NCI-H524 (cell line): ENCODE data around the gene TAS2R20.
"Not testable (repeated sequence)": the region's sequence is repeated elsewhere in the genome, so short reads cannot be mapped to it uniquely, and the experiment has no call there.

Experiments used
- DNase-seq, 2 experiments: peaks; one replicate each; lab custom pipeline; 2025; lab: John Stamatoyannopoulos, UW

TAS2R20 gene, protein sequence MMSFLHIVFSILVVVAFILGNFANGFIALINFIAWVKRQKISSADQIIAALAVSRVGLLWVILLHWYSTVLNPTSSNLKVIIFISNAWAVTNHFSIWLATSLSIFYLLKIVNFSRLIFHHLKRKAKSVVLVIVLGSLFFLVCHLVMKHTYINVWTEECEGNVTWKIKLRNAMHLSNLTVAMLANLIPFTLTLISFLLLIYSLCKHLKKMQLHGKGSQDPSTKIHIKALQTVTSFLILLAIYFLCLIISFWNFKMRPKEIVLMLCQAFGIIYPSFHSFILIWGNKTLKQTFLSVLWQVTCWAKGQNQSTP

DNA sequence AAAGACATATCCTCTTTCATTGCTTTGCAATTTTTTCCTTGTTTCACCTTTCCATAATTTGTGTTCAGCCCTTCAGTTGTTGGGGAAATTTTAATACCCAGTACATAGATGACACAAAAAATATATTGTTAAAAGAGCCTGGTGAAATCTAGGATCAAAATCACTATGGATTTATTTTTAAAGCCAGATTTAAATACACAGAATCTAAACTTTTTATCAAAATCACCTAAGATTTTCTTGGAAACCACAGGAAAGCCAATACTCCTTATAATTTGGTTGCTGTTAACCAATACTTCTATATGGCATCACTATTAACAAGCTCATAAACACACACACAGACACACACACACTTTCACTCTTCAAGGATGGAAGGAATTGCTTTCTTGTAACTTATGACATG is at the start of gene TAS2R20:
Gene TAS2R20 (minus strand): TSS at position 101 of the 400 bp plus-strand sequence. CDS start 429 bp downstream, outside the sequence.
- DNase-seq, result no peak

DNA sequence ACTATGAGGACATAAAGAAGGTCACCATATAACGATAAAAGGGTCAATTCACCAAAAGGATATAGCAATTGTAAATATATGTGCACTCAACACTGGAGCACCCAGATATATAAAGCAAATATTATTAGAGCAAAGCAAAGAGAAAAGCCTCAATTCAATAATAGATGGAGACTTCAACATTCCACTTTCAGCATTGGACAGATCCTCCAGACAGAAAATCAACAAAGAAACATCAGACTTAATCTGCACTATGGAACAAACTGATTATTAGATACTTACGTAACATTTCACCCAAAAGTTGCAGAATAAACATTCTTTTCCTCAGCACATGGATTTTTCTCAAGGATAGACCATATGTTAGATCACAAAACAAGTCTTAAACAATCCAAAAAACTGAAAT is 43.3 kb upstream of the TAS2R20 start:
- not testable (repeated sequence) for DNase-seq

DNA sequence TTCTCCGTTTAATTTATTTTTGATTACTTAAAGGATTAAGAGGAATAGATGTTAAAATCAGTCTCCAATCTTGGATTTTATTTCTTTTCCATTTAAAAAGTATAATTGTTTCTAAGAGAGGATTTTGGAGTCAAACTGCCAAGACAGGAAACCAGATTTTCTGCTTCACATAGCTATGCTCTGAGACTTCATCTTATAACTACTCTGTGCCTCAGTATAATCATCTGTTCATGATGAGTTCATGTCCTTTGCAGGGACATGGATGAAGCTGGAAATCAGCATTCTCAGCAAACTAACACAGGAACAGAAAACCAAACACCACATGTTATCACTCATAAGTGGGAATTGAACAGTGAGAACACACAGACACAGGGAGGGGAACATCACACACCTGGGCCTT is 42.1 kb upstream of the TAS2R20 start:
- DNase-seq, result no peak

DNA sequence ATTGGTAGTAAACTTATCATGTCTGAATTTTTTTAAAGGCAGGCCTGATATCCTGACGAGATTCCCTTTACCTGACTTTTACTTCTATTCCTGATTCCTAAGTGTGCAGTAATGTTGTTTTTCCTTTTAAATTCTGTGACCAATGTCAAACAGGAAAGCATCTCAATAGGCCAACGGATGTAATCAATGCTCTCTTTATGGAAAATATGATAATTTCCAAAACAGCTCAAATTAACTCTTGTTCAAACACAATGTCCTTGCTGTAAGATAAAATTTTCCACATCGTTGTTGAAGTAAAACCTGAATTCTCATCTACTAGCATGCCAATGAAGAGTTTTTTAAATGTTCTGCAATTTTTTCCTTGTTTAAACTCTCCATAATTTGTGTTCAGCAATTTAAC is 41.1 kb upstream of the TAS2R20 start:
- no peak for DNase-seq

DNA sequence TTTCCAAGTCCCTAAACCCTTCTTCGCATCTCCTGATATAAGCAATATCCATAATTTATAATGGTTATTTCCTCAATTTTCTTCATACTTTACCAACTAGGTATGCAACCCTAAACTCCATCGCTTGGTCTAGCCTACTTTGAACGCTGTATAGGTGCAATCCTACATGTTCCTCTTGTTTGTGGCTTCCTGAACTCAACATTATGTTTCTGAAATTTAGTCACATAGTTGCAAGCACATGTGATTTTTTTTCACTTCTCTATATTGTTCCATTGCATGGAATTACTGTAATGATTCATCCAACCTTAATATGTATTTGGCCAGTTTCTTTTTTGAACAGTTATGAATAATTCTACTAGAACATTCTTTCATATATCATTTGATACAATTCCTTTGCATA is 35.9 kb upstream of the TAS2R20 start:
- DNase-seq, result not testable (repeated sequence)

DNA sequence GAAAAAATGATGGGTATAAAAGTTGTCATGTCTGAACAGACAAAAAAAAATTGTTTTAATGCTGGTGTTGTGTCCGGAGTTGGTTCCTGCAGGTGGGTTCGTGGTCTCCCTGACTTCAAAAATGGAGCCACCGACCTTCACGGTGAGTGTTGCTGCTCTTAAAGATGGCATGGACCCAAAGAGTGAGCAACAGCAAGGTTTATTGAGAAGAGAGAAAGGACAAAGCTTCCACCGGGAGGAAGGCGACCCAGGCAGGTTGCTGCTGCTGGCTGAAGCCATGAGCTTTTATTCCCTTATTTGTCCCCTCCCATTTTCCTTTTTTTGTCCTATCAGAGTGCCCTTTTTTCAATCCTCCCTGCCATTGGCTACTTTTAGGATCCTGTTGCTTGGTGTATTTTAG is 33.2 kb upstream of the TAS2R20 start, which contains the start of gene TAS2R31:
Gene TAS2R31 (minus strand): TSS at position 101 of the 400 bp plus-strand sequence. CDS start 72 bp downstream, at position 29.
- no peak for DNase-seq

DNA sequence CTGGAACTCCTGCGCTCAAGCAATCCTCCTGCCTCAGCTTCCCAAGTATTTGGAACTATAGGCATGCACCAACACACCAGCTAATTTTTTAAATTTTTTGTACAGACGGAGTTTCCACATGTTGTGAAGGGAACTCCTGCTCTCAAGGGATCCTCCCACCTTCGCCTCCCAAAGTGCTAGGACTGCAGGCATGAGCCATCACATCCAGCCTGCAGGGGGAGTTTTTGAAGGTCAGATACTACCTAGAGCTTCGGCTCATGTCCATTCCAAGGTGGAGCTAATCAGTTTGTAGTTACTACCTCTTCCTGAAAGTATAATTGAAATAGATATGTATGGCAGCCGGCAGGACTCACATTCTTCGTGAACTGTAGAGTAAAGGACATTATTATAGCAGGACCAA is 28.0 kb upstream of the TAS2R20 start:
- DNase-seq, result no peak

DNA sequence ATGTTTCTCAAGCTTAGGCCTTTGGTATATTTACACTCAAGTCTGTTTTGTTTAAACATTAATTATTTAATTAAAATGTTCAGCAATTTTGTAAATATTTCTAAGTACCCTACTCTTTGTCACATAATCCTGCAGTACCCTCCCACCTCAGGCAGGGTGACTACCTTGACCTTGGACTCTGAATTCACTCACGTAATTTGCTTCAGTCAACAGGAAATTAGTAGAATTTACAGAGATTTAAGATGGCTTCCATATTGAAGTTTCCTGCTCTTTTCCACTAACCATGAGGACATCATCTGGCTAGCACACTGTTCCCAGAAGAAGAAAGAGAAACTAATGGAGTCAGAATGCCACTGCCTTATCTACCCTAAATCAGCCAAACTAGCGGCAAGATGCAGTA is 25.3 kb upstream of the TAS2R20 start:
- DNase-seq, result no peak

DNA sequence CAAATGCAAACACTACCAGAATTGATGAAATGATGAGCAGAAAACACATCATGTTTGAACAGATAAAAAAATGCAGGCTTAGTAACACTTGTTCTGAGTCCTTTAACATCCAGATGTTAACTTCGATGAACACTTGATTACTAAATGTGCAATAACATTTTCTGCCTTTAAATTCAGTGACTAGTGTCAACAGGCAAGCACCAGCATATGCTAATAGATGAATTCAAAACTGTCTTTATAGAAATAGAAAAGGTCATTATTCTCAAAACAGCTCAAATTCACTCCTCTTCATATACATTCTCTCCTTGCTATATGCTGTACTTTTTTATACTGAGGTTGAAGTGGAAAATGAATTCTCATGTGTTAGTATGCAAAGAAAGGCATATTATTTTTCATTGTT is 24.4 kb upstream of the TAS2R20 start, which contains the start of gene TAS2R19:
Gene TAS2R19 (minus strand): TSS at position 101 of the 400 bp plus-strand sequence. CDS start 49 bp downstream, at position 52.
- DNase-seq, result no peak

DNA sequence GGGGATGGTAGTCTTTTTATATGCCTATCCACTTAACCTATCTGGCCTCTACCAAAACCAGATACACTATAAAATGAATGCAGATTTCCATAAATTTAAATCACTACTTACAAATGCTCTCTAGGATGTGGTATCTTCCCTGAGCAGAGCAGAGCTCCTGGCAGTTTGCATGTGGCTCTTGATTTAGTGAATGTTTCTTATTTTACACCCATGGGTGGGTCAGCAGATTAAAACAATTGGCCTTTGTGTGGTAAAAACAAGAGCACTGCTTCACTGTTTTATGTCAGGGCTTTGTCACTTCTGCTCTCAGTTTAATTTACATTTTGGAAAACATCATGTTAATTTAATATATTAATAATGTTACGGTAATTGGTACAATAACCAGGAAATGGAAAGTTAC is 18.8 kb upstream of the TAS2R20 start:
- no peak for DNase-seq

DNA sequence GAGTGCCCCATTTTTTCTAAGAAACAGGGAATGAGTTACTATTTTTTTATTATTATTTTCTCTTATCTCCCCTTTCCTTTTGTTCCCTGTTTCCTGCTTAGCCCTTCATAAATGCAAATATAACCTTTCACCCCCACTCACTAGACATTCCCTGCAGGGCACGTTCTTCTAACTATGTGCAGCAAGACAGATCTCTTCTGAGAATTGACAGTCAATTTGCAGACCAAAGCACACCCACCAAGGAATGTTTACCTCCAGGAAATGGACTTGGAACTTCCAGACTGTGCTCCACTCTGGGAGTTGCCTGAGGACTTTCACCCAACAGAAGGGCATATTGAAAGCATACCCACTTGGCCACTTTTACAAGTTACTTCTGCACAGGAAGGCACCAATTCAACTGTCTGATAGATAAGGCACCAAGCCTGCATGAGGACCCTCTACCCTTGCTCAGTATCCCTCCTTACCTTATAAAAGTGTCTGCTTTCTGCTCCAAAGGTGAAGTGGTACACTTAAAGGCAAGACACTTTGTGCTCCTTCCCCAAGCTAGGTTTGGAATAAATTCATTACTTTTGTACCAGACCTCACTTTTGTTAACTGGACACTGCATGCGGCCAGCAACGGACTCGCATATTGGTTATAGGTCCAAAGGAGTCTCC is 17.8 kb upstream of the TAS2R20 start:
- DNase-seq, result no peak

DNA sequence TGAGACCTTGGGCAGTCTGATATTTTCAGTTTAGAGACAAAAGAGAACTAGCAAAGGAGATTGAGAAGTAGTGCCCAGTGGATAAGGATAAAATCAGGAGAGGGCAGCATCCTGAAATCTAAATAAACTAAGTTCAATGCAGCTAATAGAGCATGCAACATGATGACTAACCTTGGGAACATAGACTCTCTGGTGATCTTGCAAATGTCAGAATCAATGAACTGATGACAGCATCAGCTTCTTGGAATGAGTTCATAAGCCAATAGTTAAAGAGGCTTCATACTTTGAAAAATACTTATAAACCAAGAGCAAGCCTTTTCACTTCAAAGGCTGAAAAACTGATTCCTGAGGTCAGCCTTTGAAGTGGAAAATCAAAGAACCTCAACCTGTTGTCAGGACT is 16.1 kb upstream of the TAS2R20 start:
- DNase-seq, result no peak

DNA sequence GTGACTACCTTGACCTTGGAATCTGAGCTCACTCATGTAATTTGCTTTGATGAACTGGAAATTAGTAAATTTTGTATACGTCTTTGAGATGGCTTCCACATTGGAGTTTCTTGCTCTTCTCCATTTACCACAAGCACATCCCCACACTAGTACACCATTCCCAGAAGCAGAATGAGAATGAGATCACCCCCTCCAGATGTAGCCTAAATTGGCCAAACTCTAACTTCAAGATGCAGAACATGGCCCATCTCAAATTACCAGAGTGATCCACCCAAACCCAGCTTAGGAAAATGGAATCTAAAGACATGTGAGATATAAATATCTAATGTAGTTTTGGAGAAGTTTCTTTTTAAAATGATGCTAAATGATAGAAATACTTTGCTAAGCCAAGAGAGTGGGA is 9.5 kb upstream of the TAS2R20 start:
- no peak for DNase-seq

DNA sequence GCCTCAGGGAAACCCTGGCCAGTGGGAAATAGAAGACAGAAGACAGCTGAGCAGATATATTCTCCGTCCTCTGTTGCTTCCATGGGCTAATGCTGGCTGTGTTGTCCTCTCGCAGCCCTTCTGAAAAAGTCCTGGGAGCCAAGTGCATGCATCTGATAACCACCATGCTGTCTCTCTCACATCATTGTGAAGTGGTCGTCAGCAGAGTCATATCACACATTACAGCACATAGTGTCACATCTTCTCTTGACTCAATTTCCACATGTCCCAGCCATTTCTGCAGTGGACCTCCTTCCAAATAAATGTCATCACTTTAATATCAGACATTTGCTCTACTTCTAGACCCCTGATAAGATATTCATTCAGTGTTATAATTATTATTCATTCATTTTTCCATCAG is 3.8 kb downstream of the TAS2R20 start:
- no peak for DNase-seq

DNA sequence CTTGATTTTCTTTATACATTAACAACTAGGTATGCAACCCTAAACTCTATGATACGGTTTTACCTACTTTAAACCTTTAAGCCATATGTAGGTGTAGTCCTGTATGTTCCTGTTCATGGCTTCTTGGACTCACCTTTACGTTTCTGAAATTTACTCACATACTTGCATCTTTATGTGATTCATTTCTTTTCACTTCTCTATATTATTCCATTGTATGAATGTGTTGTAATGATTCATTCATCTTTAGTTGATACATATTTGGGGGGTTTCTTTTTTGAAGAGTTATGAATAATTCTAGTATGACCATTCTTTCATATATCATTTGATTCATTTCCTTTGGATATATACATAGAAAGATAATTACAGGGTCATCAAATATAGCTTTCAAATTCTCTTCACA is 9.0 kb downstream of the TAS2R20 start:
- no peak for DNase-seq

DNA sequence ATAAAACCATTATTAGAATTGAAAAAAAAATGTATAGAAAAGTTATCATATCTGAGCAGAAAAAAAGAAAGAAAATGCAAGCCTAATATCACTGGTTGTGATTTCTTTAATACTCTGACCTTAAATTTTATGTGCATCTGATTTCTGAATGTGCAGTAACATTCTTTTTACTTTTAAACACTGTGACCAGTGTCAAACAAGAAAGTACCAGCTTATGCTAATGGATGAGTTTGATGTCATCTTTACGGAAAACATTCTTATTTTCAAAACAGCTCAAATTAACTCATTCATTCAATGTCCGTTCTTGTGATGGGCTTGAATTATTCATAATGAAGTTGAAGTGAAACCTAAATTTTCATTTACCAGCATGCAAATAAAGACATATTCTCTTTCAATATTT is 11.3 kb downstream of the TAS2R20 start, which contains the start of gene TAS2R50:
Gene TAS2R50 (minus strand): TSS at position 101 of the 400 bp plus-strand sequence. CDS start 52 bp downstream, at position 49.
- no peak for DNase-seq

DNA sequence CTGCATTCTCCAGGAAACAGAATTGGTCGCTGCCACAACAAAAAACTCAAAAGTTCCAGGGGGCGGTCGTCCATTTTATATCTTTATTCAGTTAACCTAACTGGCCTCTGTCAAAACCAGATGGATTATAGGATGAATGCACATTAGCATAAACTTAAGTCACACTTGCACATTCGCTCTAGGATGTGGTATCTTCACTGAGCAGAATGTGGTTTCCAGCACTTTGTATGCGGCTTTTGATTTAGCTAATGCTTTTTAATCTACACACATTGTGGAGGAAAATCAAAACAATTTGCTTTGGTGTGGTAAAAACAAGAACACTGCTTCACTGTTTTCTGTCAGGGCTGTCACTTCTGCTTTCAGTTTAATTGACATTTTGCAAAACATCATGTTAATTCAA is 15.9 kb downstream of the TAS2R20 start:
- no peak for DNase-seq

DNA sequence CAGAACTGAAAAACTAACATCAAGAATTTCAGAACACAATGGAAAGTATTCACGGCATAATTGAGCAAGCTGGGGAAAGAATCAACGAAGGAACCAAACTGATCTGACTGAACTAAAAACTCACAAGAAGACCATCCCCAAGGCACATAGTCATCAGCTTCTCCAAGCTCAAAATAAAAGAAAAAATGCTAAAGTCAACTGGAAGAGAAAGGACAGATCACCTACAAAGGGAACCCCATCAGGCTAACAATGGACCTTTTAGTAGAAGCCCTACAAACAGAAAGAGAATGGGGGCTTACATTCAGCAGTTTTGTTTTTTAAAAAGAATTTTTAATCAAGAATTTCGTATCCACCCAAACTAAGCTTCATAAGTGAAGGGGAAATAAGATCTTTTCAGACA is 23.1 kb downstream of the TAS2R20 start:
- no peak for DNase-seq

DNA sequence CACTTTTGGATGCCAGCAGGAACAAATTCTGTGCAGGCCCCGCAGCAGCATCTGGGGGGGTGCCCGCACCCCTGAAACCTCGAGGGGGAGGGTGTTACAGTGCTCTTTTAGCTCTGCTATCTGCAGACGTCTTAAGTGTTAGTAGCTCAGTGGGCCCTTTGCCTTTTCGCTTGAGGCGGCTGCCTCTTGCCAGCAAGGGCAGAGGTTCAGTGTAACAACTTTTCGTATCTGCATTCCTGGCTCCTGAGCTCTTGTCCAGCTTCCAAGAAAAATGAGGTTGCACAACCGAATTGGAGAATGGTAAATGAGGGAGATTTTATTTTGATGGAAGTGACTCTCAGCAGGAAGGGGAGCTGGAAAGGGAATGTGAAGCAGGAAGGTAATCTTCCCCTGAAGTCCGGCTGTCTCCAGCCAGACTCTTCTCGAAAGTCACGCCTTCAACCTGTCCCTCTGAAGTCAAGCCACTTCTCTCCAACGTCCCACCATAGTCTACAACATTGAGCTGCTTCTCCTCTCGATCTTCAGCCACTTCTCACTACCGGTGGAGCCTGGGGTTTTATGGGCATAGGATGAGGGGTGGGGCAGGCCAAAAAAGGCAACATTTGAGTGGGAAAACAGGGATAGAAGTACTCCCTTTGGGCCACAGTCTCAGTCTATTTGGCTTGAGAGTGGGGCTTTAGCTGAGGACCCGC is 29.2 kb downstream of the TAS2R20 start:
- no peak for DNase-seq

DNA sequence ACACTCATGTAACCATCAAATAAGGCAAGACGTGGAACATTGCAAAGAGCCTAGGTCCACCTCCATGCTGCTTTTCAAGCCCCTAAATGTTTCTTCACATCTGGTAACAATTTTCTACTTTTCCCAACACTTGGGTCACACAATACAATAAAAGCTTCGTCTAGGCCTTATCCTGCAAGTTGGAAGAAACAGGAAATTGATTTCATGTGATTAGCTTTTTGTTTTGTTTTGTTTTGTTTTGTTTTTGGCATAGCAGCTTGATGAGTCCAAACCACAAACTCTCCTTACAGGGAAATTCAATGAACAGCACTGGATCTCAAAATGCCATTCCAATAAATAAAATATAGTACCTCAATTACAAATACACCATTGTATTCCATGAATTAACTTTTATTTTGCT is 30.7 kb downstream of the TAS2R20 start:
- DNase-seq, result no peak

DNA sequence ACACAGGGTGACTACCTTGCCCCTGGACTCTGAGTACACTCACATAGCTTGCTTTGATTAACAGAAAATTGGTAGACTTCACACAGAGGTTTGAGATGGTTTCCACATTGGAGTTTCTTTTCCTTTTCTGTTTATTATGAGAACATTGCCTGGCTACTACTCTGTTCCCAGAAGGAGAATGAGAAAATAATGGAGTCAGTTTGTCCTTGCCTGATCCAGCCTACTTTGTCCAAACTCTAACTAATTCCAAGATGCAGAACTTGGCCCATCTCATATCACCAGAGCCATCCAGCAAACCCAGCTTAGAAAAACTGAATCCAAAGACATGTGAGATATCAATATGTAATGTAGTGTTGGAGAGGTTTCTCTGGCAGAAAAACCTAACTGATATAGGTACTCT is 31.8 kb downstream of the TAS2R20 start:
- DNase-seq, result no peak

DNA sequence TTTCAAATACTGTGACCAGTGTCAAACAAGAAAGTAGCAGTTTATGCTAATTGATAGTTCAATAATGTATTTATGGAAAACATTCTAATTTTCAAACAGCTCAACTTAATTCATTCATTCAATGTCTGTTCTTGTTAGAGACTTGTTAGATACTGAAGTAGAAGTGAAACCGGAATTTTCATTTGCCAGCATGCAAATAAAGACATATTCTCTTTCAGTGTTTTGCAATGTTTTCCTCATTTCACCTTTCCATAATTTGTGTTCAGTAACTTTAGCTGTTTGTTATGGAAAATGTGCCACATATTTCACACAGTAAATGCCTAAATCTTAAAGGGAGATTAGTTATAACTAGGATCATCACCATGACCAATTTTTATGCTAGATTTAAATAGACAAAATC is 32.6 kb downstream of the TAS2R20 start:
- no peak for DNase-seq

DNA sequence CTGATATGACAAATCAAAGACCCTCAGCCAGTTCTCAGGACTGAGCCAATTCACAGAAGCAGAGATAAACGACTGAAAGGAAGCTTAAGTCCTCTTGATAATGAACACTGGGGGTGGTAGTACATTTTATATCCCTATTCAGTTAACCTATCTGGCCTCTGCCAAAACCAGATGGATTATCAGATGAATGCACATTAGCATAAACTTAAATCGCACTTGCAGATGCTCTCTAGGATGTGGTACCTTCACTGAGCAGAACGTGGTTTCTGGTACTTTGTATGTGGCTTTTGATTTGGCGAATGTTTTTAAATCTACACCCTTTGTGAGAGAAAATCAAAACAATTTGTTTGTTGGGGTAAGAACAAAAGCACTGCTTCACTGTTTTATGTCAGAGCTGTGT is 37.9 kb downstream of the TAS2R20 start:
- DNase-seq, result peak in 1 of 2 experiments; percentile 29
